ENCODE data around the gene ARHGEF12.

GRCh38 chr11:120442031-120442430, 105.8 kb downstream of the ARHGEF12 start:
- no peak for TF ChIP-seq POLR2A (IDR thresholded peaks at IDR 0.05)
- no peak for TF ChIP-seq CTCF (IDR thresholded peaks at IDR 0.05 in 4 of 5, conservative IDR thresholded peaks at IDR 0.05 in 1 of 5)
